ENCODE results near the gene LGALS3BP.

- TF ChIP-seq POLR2A (IDR thresholded peaks at IDR 0.05; ENCODE audit: low read length) = no peak
- no peak for TF ChIP-seq GATA1 (IDR thresholded peaks at IDR 0.05; ENCODE audit: low read depth, low read length)
Measured at GRCh38 chr17:79002291-79002690, 22.6 kb upstream of the LGALS3BP start.

Data from erythroblast (primary cell).